MM.1S (cell line): ENCODE results near the gene ESPN.

Experiments used
- DNase-seq: peaks from one replicate; pipeline ENCODE4 v3.0.0-alpha.2; 2015
- H2AFZ ChIP-seq: fragments of 300-600 bp; sonication (generic); 2 replicates; pipeline ENCODE4 v1.6.0; 2016; ENCODE audit warnings: antibody characterized with exemption, low read length
- H3F3A ChIP-seq: fragments of 300-600 bp; sonication (generic); 2 replicates; pipeline ENCODE4 v1.6.1; 2016; ENCODE audit warnings: mild to moderate bottlenecking, antibody characterized with exemption, low read length, moderate library complexity, mixed read lengths; ENCODE audit not compliant: insufficient read depth
- H3K27ac ChIP-seq: fragments of 300-600 bp; sonication (generic); 2 replicates; pipeline ENCODE4 v1.5.1; 2016; ENCODE audit warnings: mild to moderate bottlenecking, low read length
- H3K27me3 ChIP-seq: fragments of 300-600 bp; sonication (generic); replicated peaks from 2 replicates; pipeline ENCODE4 v1.6.0; 2016; ENCODE audit warnings: low read length; ENCODE audit not compliant: insufficient read depth
- H3K36me3 ChIP-seq: fragments of 300-600 bp; sonication (generic); replicated peaks from 2 replicates; pipeline ENCODE4 v1.6.1; 2016; ENCODE audit warnings: mild to moderate bottlenecking, low read length, mixed read lengths; ENCODE audit not compliant: insufficient read depth
- H3K4me1 ChIP-seq: fragments of 300-600 bp; sonication (generic); 2 replicates; pipeline ENCODE4 v1.6.1; 2016; ENCODE audit warnings: low read length, mixed read lengths
- H3K4me2 ChIP-seq: fragments of 300-600 bp; sonication (generic); 2 replicates; pipeline ENCODE4 v1.6.0; 2016; ENCODE audit warnings: low read depth, low read length
- H3K4me3 ChIP-seq: fragments of 300-600 bp; sonication (generic); 2 replicates; pipeline ENCODE4 v1.5.1; 2016; ENCODE audit warnings: low read length, mixed read lengths
- H3K79me2 ChIP-seq: fragments of 300-600 bp; sonication (generic); 2 replicates; pipeline ENCODE4 v1.6.1; 2016; ENCODE audit warnings: mixed run types, low read length, mixed read lengths
- H3K9ac ChIP-seq: fragments of 300-600 bp; sonication (generic); 2 replicates; pipeline ENCODE4 v1.6.1; 2016; ENCODE audit warnings: low read length, mixed read lengths
- H3K9me2 ChIP-seq: fragments of 300-600 bp; sonication (generic); replicated peaks from 2 replicates; pipeline ENCODE4 v1.6.1; 2016; ENCODE audit warnings: mild to moderate bottlenecking, low read length, mixed read lengths; ENCODE audit not compliant: insufficient read depth
- H3K9me3 ChIP-seq: fragments of 300-600 bp; sonication (generic); replicated peaks from 2 replicates; pipeline ENCODE4 v1.6.1; 2016; ENCODE audit warnings: mild to moderate bottlenecking, low read length, mixed read lengths; ENCODE audit not compliant: insufficient read depth
- H4K20me1 ChIP-seq: fragments of 300-600 bp; sonication (generic); 2 replicates; pipeline ENCODE4 v1.6.1; 2016; ENCODE audit warnings: mild to moderate bottlenecking, low read length, moderate library complexity, mixed read lengths; ENCODE audit not compliant: insufficient read depth
- CTCF ChIP-seq: fragments of 300-600 bp; sonication (generic); IDR thresholded peaks from 2 replicates; pipeline ENCODE4 v1.5.1; 2016; ENCODE audit warnings: antibody characterized with exemption, low read length, mixed read lengths
- EZH2 ChIP-seq: fragments of 300-600 bp; sonication (generic); optimal IDR thresholded peaks from 2 replicates; pipeline ENCODE3; 2017; ENCODE audit warnings: low read depth, mild to moderate bottlenecking, antibody characterized with exemption, low read length, mixed read lengths
- EZH2phosphoT487 ChIP-seq: fragments of 300-600 bp; sonication (generic); IDR thresholded peaks from 2 replicates; pipeline ENCODE4 v1.6.1; 2018; ENCODE audit warnings: antibody characterized with exemption, low read length

The ESPN gene

GRCh38 chr1:6414443-6414844 lies 10.1 kb upstream of the ESPN start:
- Histone ChIP-seq H3K9me3 (no peaks in the 10 kb centered on the region), H3K4me2 (peak overlapping the region; percentile 75), H3K27me3 (peaks cover 72% of the 10 kb centered on the region), H4K20me1 (no peaks in the 10 kb centered on the region), H3K9me2 (no peaks in the 10 kb centered on the region), H3K4me3 (peak overlapping the region; percentile 11), H3K4me1 (peaks cover 4% of the 10 kb centered on the region; the same call in 1 of the 2 replicates), H3K9ac (no peak overlapping the region), H3K27ac (no peak overlapping the region), H3K36me3 (no peaks in the 10 kb centered on the region), H2AFZ (0 out of 2 replicates have a peak overlapping the region, but pooled peaks have one; percentile 29), H3F3A (peaks cover 5% of the 10 kb centered on the region; the same call in 1 of the 2 replicates), H3K79me2 (no peaks in the 10 kb centered on the region)
- DNase-seq = peak; percentile 89
- peak; percentile 82 for TF ChIP-seq CTCF
- no peak for TF ChIP-seq EZH2

GRCh38 chr1:6414881-6415626 lies 9.5 kb upstream of the ESPN start:
- Histone ChIP-seq H4K20me1 (no peaks in the 10 kb centered on the region), H3K36me3 (no peaks in the 10 kb centered on the region), H2AFZ (0 out of 2 replicates have a peak overlapping the region, but pooled peaks have one; percentile 29), H3K9ac (no peak overlapping the region), H3K27me3 (peaks cover 76% of the 10 kb centered on the region), H3F3A (peaks cover 5% of the 10 kb centered on the region; the same call in 1 of the 2 replicates), H3K79me2 (no peaks in the 10 kb centered on the region), H3K27ac (no peak overlapping the region), H3K4me2 (peak overlapping the region; percentile 75), H3K4me3 (peak overlapping the region; percentile 11), H3K9me3 (no peaks in the 10 kb centered on the region), H3K4me1 (peaks cover 4% of the 10 kb centered on the region; the same call in 1 of the 2 replicates), H3K9me2 (no peaks in the 10 kb centered on the region)
- TF ChIP-seq EZH2phosphoT487 = no peak
- TF ChIP-seq EZH2 = no peak
- TF ChIP-seq CTCF = no peak
- DNase-seq = no peak

- Histone ChIP-seq H3K4me3 (no peak overlapping the region), H3K9ac (no peak overlapping the region), H4K20me1 (no peaks in the 10 kb centered on the region), H3K9me3 (no peaks in the 10 kb centered on the region), H3K9me2 (no peaks in the 10 kb centered on the region), H3K36me3 (no peaks in the 10 kb centered on the region), H3K27ac (no peak overlapping the region), H3K27me3 (peaks cover 77% of the 10 kb centered on the region), H3F3A (peaks cover 5% of the 10 kb centered on the region; the same call in 1 of the 2 replicates), H3K4me2 (no peak overlapping the region), H3K4me1 (peaks cover 4% of the 10 kb centered on the region; the same call in 1 of the 2 replicates), H3K79me2 (no peaks in the 10 kb centered on the region), H2AFZ (no peak overlapping the region)
- no peak for DNase-seq
- no peak for TF ChIP-seq EZH2phosphoT487
- no peak for TF ChIP-seq CTCF
- TF ChIP-seq EZH2 = no peak
These were observed 8.3 kb upstream of the ESPN start for GRCh38 chr1:6416295-6416656.
